ENCODE data around the gene ACE2.

GRCh38 chrX:15512401-15512965 lies 88.3 kb downstream of the ACE2 start:
- TF ChIP-seq CTCF (IDR thresholded peaks at IDR 0.05) (no peak), EP300 (IDR thresholded peaks at IDR 0.05) (no peak), POLR2AphosphoS5 (IDR thresholded peaks at IDR 0.05) (no peak)
